GM20000 (cell line): ENCODE results near the gene GAPVD1.

Experiments used
- DNase-seq: peaks from one replicate; pipeline ENCODE4 v3.0.0; 2012; ENCODE audit warnings: low spot score
- TF ChIP-seq, protein P1 (sequence below): IDR thresholded peaks from 2 replicates; pipeline ENCODE4 v1.5.1; 2012; ENCODE audit warnings: mild to moderate bottlenecking, control low read depth; ENCODE audit errors: extremely low read depth, missing control alignments

GAPVD1 gene

DNA sequence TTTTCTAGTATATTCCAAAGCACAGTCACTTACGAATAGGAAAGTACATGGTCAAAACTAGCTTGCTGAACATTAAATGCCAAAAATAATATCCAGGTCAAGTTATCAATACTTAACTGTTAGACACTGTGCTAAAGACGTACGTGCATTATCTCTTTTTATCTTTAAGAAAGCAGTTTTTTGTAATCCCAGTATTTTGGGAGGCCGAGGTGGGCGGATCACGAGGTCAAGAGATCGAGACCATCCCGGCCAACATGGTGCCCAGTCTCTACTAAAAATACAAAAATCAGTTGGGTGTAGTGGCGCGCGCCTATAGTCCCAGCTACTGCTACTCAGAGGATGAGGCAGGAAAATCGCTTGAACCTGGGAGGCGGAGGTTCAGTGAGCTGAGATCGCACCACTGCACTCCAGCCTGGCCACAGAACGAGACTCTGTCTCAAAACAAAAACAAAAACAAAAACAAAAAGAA, 17.8 kb upstream of the GAPVD1 start:
- TF ChIP-seq, protein P1, sequence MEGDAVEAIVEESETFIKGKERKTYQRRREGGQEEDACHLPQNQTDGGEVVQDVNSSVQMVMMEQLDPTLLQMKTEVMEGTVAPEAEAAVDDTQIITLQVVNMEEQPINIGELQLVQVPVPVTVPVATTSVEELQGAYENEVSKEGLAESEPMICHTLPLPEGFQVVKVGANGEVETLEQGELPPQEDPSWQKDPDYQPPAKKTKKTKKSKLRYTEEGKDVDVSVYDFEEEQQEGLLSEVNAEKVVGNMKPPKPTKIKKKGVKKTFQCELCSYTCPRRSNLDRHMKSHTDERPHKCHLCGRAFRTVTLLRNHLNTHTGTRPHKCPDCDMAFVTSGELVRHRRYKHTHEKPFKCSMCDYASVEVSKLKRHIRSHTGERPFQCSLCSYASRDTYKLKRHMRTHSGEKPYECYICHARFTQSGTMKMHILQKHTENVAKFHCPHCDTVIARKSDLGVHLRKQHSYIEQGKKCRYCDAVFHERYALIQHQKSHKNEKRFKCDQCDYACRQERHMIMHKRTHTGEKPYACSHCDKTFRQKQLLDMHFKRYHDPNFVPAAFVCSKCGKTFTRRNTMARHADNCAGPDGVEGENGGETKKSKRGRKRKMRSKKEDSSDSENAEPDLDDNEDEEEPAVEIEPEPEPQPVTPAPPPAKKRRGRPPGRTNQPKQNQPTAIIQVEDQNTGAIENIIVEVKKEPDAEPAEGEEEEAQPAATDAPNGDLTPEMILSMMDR: no peak
- no peak for DNase-seq

GRCh38 chr9:125246261-125246667, 15.4 kb upstream of the GAPVD1 start:
- TF ChIP-seq, protein P1: no peak
- DNase-seq: no peak

- TF ChIP-seq, protein P1: no peak
- no peak for DNase-seq
Measured at GRCh38 chr9:125254231-125254630, 7.4 kb upstream of the GAPVD1 start.

DNA sequence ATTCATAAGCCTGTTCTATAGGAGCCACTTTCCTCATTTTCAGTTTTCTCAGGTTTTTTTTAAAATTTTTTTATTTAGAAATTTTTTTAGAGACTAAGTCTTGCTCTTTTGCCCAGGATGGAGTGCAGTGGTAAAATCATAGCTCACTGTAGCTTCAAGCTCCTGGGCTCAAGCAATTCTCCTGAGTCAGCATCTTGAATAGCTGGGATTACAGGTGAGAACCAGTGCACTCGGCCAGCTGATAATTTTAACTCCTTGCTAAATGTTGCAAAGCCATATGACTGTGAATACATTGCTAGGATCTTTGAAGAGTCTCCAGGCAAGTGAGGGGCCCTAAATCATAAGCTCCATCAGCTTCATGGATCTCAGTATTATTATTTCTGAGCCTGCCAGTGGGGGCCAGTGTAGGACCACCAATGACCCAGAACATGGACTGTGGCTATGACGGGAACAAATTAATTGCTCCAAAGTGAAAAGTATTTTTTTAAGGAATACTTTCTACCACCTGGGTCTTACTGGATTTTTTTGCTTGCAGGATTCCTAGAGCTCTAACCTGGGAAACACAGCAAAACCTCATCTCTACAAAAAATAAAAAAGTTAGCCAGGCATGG, 5.7 kb upstream of the GAPVD1 start:
- DNase-seq: peak; percentile 26
- TF ChIP-seq, protein P1: peak; percentile 15

- TF ChIP-seq, protein P1: no peak
- no peak for DNase-seq
Measured at GRCh38 chr9:125258160-125258785, 3.4 kb upstream of the GAPVD1 start.

GRCh38 chr9:125258832-125259534, 2.6 kb upstream of the GAPVD1 start:
- DNase-seq: no peak
- TF ChIP-seq, protein P1: no peak

GRCh38 chr9:125260561-125260960, 1.1 kb upstream of the GAPVD1 start:
- DNase-seq: no peak
- TF ChIP-seq, protein P1: no peak
